IMR-90 (cell line): Measurements from ENCODE around the gene KRTAP6-3. TPM values are rescaled to one million over a fixed set of nuclear protein-coding genes. Genes with fewer than 3 reads are reported as not detected.

Experiments
- ATAC-seq: fragments of 200-7000 bp; cut with Tn5 transposase; 2 replicates; pipeline ENCODE4 v1.9.1; 2020; ENCODE audit warnings: low read depth, mild to moderate bottlenecking, moderate library complexity
- BruUV-seq: library from RNA; stranded (reverse); fragments of 400-500 nt; replicated peaks from 2 replicates; lab custom pipeline; 2021; lab: Mats Ljungman, UMichigan
- CTCF ChIA-PET: fragments of 300-600 bp; formaldehyde crosslinking; extraction: SDS; loops from one replicate; lab custom pipeline; 2021; ENCODE audit warnings: antibody characterized with exemption; lab: Yijun Ruan, JAX
- POLR2A ChIA-PET: fragments of 300-600 bp; sonication (Branson Sonifier 250); formaldehyde crosslinking; loops from one replicate; lab custom pipeline; 2022; ENCODE audit warnings: antibody characterized with exemption; ENCODE audit not compliant: unreplicated experiment; lab: Charles Lee
- DNase-seq: peaks from one replicate; pipeline ENCODE4 v3.0.0; 2013
- H2AFZ ChIP-seq: replicated peaks from 2 replicates; pipeline ENCODE3; 2013; ENCODE audit warnings: low read length, mild to moderate bottlenecking; ENCODE audit not compliant: poor library complexity
- H2AK5ac ChIP-seq: 2 replicates; pipeline ENCODE4 v1.6.1; 2013; ENCODE audit warnings: low read depth, low read length, inconsistent platforms
- H2AK9ac ChIP-seq: replicated peaks from 2 replicates; pipeline ENCODE3; 2013; ENCODE audit warnings: mild to moderate bottlenecking, low read depth, low read length, moderate library complexity; ENCODE audit not compliant: poor library complexity
- H2BK120ac ChIP-seq: 2 replicates; pipeline ENCODE4 v1.6.1; 2013; ENCODE audit warnings: low read depth, low read length, inconsistent platforms
- H2BK15ac ChIP-seq: 3 replicates; pipeline ENCODE4 v1.6.1; 2013; ENCODE audit warnings: low read depth, low read length, inconsistent platforms
- H2BK20ac ChIP-seq: 2 replicates; pipeline ENCODE4 v1.6.1; 2013; ENCODE audit warnings: low read depth, mild to moderate bottlenecking, inconsistent platforms, low read length, moderate library complexity
- H2BK5ac ChIP-seq: 2 replicates; pipeline ENCODE4 v1.6.1; 2013; ENCODE audit warnings: mild to moderate bottlenecking, low read depth, low read length, inconsistent platforms; ENCODE audit not compliant: poor library complexity, severe bottlenecking
- H3K14ac ChIP-seq: replicated peaks from 2 replicates; pipeline ENCODE4 v1.6.1; 2013; ENCODE audit warnings: low read depth, low read length, inconsistent platforms
- H3K18ac ChIP-seq: 2 replicates; pipeline ENCODE4 v1.6.1; 2013; ENCODE audit warnings: low read depth, low read length, control low read depth
- H3K23ac ChIP-seq: 2 replicates; pipeline ENCODE4 v1.6.1; 2013; ENCODE audit warnings: low read depth, low read length, inconsistent platforms
- H3K27ac ChIP-seq: 2 replicates; pipeline ENCODE4 v1.5.1; 2013; ENCODE audit warnings: mild to moderate bottlenecking, control low read depth, low read length; ENCODE audit not compliant: insufficient read depth
- H3K27me3 ChIP-seq: 2 replicates; pipeline ENCODE4 v1.6.1; 2013; ENCODE audit warnings: low read length; ENCODE audit not compliant: control insufficient read depth, insufficient read depth
- H3K36me3 ChIP-seq: 2 replicates; pipeline ENCODE4 v1.6.1; 2013; ENCODE audit warnings: low read length, mixed read lengths; ENCODE audit not compliant: control insufficient read depth, insufficient read depth
- H3K4ac ChIP-seq: 2 replicates; pipeline ENCODE4 v1.6.1; 2013; ENCODE audit warnings: low read depth, low read length, inconsistent platforms
- H3K4me1 ChIP-seq: 2 replicates; pipeline ENCODE4 v1.6.1; 2013; ENCODE audit warnings: low read length, mixed read lengths; ENCODE audit not compliant: control insufficient read depth, insufficient read depth
- H3K4me2 ChIP-seq: 2 replicates; pipeline ENCODE4 v1.6.1; 2013; ENCODE audit warnings: low read depth, mild to moderate bottlenecking, control low read depth, low read length, moderate library complexity
- H3K4me3 ChIP-seq: 2 replicates; pipeline ENCODE4 v1.5.1; 2013; ENCODE audit warnings: low read depth, mild to moderate bottlenecking, control low read depth, low read length, moderate library complexity; ENCODE audit not compliant: insufficient read depth
- H3K56ac ChIP-seq: 2 replicates; pipeline ENCODE4 v1.6.1; 2013; ENCODE audit warnings: low read length, inconsistent platforms; ENCODE audit not compliant: insufficient read depth; ENCODE audit errors: extremely low read depth
- H3K79me1 ChIP-seq, 2 experiments: 2 replicates each; pipeline ENCODE4 v1.6.1; 2013; ENCODE audit warnings: low read length in 2 of 2, inconsistent platforms in 1 of 2, low read depth in 1 of 2
- H3K9ac ChIP-seq: 2 replicates; pipeline ENCODE4 v1.6.1; 2013; ENCODE audit warnings: low read depth, low read length, control low read depth
- H3K9me1 ChIP-seq: 2 replicates; pipeline ENCODE4 v1.6.1; 2013; ENCODE audit warnings: low read length, inconsistent platforms; ENCODE audit not compliant: insufficient read depth
- H3K9me3 ChIP-seq: 2 replicates; pipeline ENCODE4 v1.6.1; 2013; ENCODE audit warnings: low read length; ENCODE audit not compliant: control insufficient read depth, insufficient read depth
- H4K20me1 ChIP-seq: 2 replicates; pipeline ENCODE4 v1.6.1; 2013; ENCODE audit warnings: low read length, inconsistent platforms; ENCODE audit not compliant: insufficient read depth
- H4K5ac ChIP-seq: 2 replicates; pipeline ENCODE4 v1.6.1; 2013; ENCODE audit warnings: mild to moderate bottlenecking, low read depth, low read length, control low read depth
- H4K8ac ChIP-seq, 2 experiments: 2 replicates each; pipeline ENCODE4 v1.6.1; 2013; ENCODE audit warnings: low read depth in 2 of 2, low read length in 2 of 2, control low read depth in 1 of 2, inconsistent platforms in 1 of 2
- H4K91ac ChIP-seq: 2 replicates; pipeline ENCODE4 v1.6.1; 2013; ENCODE audit warnings: low read depth, low read length, inconsistent platforms; ENCODE audit not compliant: insufficient read depth
- CEBPB ChIP-seq: IDR thresholded peaks from 2 replicates; pipeline ENCODE4 v1.6.1; 2012; ENCODE audit warnings: low read depth, low read length, improper control_type of control experiment
- CHD1 ChIP-seq: IDR thresholded peaks from 2 replicates; pipeline ENCODE4 v1.6.1; 2012; ENCODE audit warnings: low read depth, low read length, improper control_type of control experiment
- NFE2L2 ChIP-seq: fragments of 150-350 bp; IDR thresholded peaks from 2 replicates; pipeline ENCODE4 v1.6.1; 2016; ENCODE audit warnings: low read depth, mild to moderate bottlenecking, low read length
- RFX5 ChIP-seq: IDR thresholded peaks from 2 replicates; pipeline ENCODE4 v1.8.0; 2012; ENCODE audit warnings: low read depth, mild to moderate bottlenecking, low read length, moderate library complexity
- SMC3 ChIP-seq: fragments of 150-350 bp; IDR thresholded peaks from 2 replicates; pipeline ENCODE4 v1.6.1; 2016; ENCODE audit warnings: low read depth, mild to moderate bottlenecking, antibody characterized with exemption, low read length, moderate library complexity
- WGBS, 2 experiments: methylation state at CpG; one replicate each; pipeline versions ENCODE4 v1.1.5 to v1.1.7; 2013; ENCODE audit warnings: missing lambda C conversion rate in 2 of 2; ENCODE audit not compliant: insufficient read length in 1 of 2; ENCODE audit errors: extremely low coverage in 2 of 2; 5-methylcytosine and 5-hydroxymethylcytosine counted together
- dilution Hi-C: fragments of 300-500 bp; cut with HindIII; formaldehyde crosslinking; loops from one replicate; pipeline ENCODE4 v1.14.3; 2018; ENCODE audit warnings: low sequenced_read_pairs; ENCODE audit not compliant: unreplicated experiment
- in situ Hi-C: fragments of 300-500 bp; cut with MboI; formaldehyde crosslinking; loops from 3 replicates; pipeline ENCODE4 v1.14.3; 2019; ENCODE audit warnings: low sequenced_read_pairs, inconsistent platforms, mixed read lengths
- intact Hi-C: fragments of 100-400 bp; cut with micrococcal nuclease; formaldehyde crosslinking; loops from 2 replicates; pipeline ENCODE4 v1.10.0; 2022
- polyA plus RNA-seq, 3 experiments: library from polyadenylated mRNA; depleted of rRNA; stranded (reverse); fragments of >200 nt; gene quantifications; 2 replicates each; pipeline ENCODE4 v1.2.3, GENCODE V29; 2012; ENCODE audit warnings: low replicate concordance in 1 of 3
- total RNA-seq: library from RNA; depleted of rRNA; stranded (reverse); fragments of >200 nt; gene quantifications from 2 replicates; pipeline ENCODE4 v1.2.3, GENCODE V29; 2012
- TF ChIP-seq, protein P1 (sequence below): conservative IDR thresholded peaks from 2 replicates; pipeline ENCODE4 v1.5.1; 2012; ENCODE audit warnings: mild to moderate bottlenecking, low read depth, low read length, improper control_type of control experiment
- TF ChIP-seq, protein P2 (sequence below): fragments of 150-350 bp; IDR thresholded peaks from 2 replicates; pipeline ENCODE4 v1.6.1; 2016; ENCODE audit warnings: low read depth, mild to moderate bottlenecking, low read length, moderate library complexity, borderline replicate concordance

KRTAP6-3 gene
- total and polyA plus RNA-seq, 2 of the 4 experiments (the other 2 are of a cell fraction) = not detected

DNA sequence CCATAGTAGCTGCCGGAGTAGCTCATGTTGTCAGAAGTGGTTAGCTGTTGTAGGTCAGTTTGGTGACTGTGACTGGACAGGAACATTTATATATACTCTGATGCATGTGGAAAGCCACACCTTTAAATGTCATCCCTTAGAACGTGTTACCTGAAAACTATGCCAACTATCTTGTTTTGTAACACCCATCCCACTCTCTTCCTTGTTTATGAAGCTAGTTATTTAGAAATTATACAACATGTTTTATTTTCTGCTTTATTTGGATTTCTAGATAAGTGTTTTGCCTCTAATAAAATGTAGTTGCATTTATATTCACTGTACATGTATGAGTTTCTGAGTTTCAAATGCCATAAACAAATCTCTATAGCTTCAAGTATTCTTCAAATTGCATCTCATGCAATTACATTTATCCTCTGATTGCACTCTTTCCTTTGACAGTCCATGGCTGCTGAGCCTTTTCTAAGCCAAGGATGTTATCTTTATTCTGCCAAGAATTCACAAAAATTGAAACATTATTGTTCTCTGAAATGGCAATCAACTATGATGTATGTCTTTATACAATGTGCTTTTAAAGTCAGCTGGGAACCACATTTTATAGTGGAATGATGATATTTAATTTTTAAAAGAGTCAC is 30.9 kb upstream of the KRTAP6-3 start, which contains the start of gene KRTAP19-7:
Gene KRTAP19-7 (minus strand): TSS at position 51 of the 632 bp plus-strand sequence. CDS start 25 bp downstream, at position 26.
- intact Hi-C loops = no loop called here

More for the DNA sequence above, 30.9 kb upstream of the KRTAP6-3 start, which contains the start of gene KRTAP19-7:
- DNase-seq (no peak), ATAC-seq (no peak)
- WGBS, 2 experiments = no CpG with 5 or more reads among the region's 2 CpGs
- ChIA-PET POLR2A (no interaction called here), CTCF (no interaction called here)
- Histone ChIP-seq H3K14ac (no peak within 1 kb of the TSS), H3K9me1 (no peaks in the 10 kb centered on the region), H2AFZ (no peak within 1 kb of the TSS), H4K20me1 (no peaks in the 10 kb centered on the region), H3K36me3 (no peaks in the 10 kb centered on the region), H3K18ac (no peak within 1 kb of the TSS), H3K4ac (no peak within 1 kb of the TSS), H2BK5ac (no peak within 1 kb of the TSS), H2AK5ac (no peak within 1 kb of the TSS), H3K9me3 (peaks cover 4% of the 10 kb centered on the region; the same call in 1 of the 2 replicates), H3K79me1 (no peaks in the 10 kb centered on the region), H2BK120ac (no peak within 1 kb of the TSS), H2BK20ac (no peak within 1 kb of the TSS), H3K4me3 (no peak within 1 kb of the TSS), H3K4me2 (no peak within 1 kb of the TSS), H3K27me3 (no peaks in the 10 kb centered on the region), H3K4me1 (no peaks in the 10 kb centered on the region), H4K8ac (no peak within 1 kb of the TSS), H3K9ac (no peak within 1 kb of the TSS), H4K91ac (no peak within 1 kb of the TSS), H4K5ac (no peak within 1 kb of the TSS), H2BK15ac (no peak within 1 kb of the TSS), H3K56ac (no peak within 1 kb of the TSS), H2AK9ac (no peak within 1 kb of the TSS), H3K23ac (no peak within 1 kb of the TSS), H3K27ac (no peak within 1 kb of the TSS)
- in situ Hi-C loops = no loop called here
- no TSS peak for BruUV-seq
- dilution Hi-C loops = no loop called here
- TF ChIP-seq, protein P1, sequence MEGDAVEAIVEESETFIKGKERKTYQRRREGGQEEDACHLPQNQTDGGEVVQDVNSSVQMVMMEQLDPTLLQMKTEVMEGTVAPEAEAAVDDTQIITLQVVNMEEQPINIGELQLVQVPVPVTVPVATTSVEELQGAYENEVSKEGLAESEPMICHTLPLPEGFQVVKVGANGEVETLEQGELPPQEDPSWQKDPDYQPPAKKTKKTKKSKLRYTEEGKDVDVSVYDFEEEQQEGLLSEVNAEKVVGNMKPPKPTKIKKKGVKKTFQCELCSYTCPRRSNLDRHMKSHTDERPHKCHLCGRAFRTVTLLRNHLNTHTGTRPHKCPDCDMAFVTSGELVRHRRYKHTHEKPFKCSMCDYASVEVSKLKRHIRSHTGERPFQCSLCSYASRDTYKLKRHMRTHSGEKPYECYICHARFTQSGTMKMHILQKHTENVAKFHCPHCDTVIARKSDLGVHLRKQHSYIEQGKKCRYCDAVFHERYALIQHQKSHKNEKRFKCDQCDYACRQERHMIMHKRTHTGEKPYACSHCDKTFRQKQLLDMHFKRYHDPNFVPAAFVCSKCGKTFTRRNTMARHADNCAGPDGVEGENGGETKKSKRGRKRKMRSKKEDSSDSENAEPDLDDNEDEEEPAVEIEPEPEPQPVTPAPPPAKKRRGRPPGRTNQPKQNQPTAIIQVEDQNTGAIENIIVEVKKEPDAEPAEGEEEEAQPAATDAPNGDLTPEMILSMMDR = no peak
- TF ChIP-seq CHD1 (no peak), CEBPB (no peak), RFX5 (no peak), SMC3 (no peak), NFE2L2 (no peak)
- TF ChIP-seq, protein P2, sequence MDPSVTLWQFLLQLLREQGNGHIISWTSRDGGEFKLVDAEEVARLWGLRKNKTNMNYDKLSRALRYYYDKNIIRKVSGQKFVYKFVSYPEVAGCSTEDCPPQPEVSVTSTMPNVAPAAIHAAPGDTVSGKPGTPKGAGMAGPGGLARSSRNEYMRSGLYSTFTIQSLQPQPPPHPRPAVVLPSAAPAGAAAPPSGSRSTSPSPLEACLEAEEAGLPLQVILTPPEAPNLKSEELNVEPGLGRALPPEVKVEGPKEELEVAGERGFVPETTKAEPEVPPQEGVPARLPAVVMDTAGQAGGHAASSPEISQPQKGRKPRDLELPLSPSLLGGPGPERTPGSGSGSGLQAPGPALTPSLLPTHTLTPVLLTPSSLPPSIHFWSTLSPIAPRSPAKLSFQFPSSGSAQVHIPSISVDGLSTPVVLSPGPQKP = no peak
